ENCODE results near the gene CCDC175. TPM values are rescaled to one million over a fixed set of nuclear protein-coding genes. Genes with fewer than 3 reads are reported as not detected.

Gene CCDC175
- total RNA-seq, 1 experiment from 2014 or later = not detected

DNA sequence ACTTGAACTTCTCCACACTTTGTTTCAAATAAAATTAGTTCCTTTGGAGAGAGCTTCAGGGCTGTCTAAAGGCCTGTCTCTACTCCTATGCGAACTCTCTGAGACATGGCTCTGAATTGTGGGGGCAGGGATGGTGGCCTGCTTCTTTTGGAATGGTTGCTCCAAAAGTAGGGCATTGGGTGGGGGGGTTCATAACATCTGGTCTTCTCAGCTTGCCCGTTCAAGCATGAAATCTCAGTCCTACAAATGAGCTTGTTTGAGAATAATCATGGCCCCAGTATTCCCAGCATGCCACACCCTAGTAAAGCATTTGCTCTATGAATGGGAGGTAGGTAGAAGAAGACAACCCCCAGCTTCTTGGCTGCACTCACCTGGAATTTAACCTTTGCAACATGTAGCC, 118.1 kb downstream of the CCDC175 start:
- Histone ChIP-seq H3K4me2 (ENCODE audit: low read depth, low read length, poor library complexity, severe bottlenecking) (no peak overlapping the region), H3K9me2 (replicated peaks; ENCODE audit: insufficient read depth, low read length) (no peaks in the 10 kb centered on the region), H4K20me1 (ENCODE audit: insufficient read depth, low read depth, low read length) (no peaks in the 10 kb centered on the region), H3K4me3 (ENCODE audit: low read length) (no peak overlapping the region), H3K79me2 (ENCODE audit: low read length) (peaks cover 8% of the 10 kb centered on the region; the same call in 1 of the 2 replicates), H3K9me3 (ENCODE audit: low read length) (no peaks in the 10 kb centered on the region), H2AFZ (ENCODE audit: low read length) (no peak overlapping the region), H3K4me1 (ENCODE audit: low read length) (peaks cover 3% of the 10 kb centered on the region; the same call in 1 of the 2 replicates), H3K36me3 (ENCODE audit: insufficient read depth, low read length) (peaks cover 62% of the 10 kb centered on the region; the same call in 1 of the 2 replicates), H3K27me3 (ENCODE audit: low read length) (no peaks in the 10 kb centered on the region), H3K9ac (ENCODE audit: low read length) (no peak overlapping the region), H3K27ac (ENCODE audit: low read length) (no peak overlapping the region)
- no peak for DNase-seq

DNA sequence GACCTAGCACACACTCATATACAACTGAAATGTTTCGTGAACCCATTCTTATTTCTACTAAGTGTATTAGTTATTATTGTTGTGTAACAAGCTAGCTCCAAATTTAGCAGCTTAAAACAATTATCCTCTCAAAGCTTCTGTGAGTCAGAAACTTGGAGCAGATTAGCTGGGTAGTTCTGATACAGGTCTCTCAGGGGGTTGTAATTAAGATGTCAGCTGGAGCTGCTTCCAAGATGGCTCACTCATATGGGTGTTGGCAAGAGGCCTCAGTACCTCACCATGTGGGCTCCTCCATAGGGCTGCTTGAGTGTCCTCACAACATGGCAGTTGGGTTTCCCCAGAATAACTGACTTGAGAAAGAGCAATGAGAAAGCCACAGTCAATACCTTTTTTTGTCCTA, 121.2 kb downstream of the CCDC175 start:
- DNase-seq = no peak
- Histone ChIP-seq H2AFZ (ENCODE audit: low read length) (no peak overlapping the region), H3K36me3 (ENCODE audit: insufficient read depth, low read length) (peaks cover 45% of the 10 kb centered on the region; the same call in 1 of the 2 replicates), H3K4me1 (ENCODE audit: low read length) (no peaks in the 10 kb centered on the region), H3K79me2 (ENCODE audit: low read length) (no peaks in the 10 kb centered on the region), H3K4me2 (ENCODE audit: low read depth, low read length, poor library complexity, severe bottlenecking) (no peak overlapping the region), H3K4me3 (ENCODE audit: low read length) (no peak overlapping the region), H3K27ac (ENCODE audit: low read length) (no peak overlapping the region), H3K9ac (ENCODE audit: low read length) (no peak overlapping the region), H4K20me1 (ENCODE audit: insufficient read depth, low read depth, low read length) (no peaks in the 10 kb centered on the region), H3K27me3 (ENCODE audit: low read length) (no peaks in the 10 kb centered on the region), H3K9me3 (ENCODE audit: low read length) (no peaks in the 10 kb centered on the region), H3K9me2 (replicated peaks; ENCODE audit: insufficient read depth, low read length) (no peaks in the 10 kb centered on the region; the same call in 1 of the 2 replicates)

Other genes starting within 250 kb of the CCDC175 start
- gene GPR135, start 111.4 kb downstream of the CCDC175 start, total RNA-seq (2014; rRNA removed; shearing (Covaris generic); ENCODE audit: low replicate concordance) = 6.7 and 13.1 TPM in 2 replicates
- 60.5 and 116 TPM in 2 replicates for gene L3HYPDH, start 92.4 kb downstream of the CCDC175 start, total RNA-seq (2014; rRNA removed; shearing (Covaris generic); ENCODE audit: low replicate concordance)
- 45.2 and 149 TPM in 2 replicates for gene JKAMP, start 92.3 kb downstream of the CCDC175 start, total RNA-seq (2014; rRNA removed; shearing (Covaris generic); ENCODE audit: low replicate concordance)